GM23338 (cell line): Measurements from ENCODE around the gene MANSC1. TPM values are rescaled to one million over a fixed set of nuclear protein-coding genes. Genes with fewer than 3 reads are reported as not detected.

Experiments used
- ATAC-seq: fragments of 200-7000 bp; cut with Tn5 transposase; 3 replicates; pipeline ENCODE4 v1.9.1; 2020
- DNase-seq: peaks from one replicate; pipeline ENCODE4 v3.0.0-alpha.2; 2015; ENCODE audit warnings: low spot score
- H2AFZ ChIP-seq: fragments of 200-600 bp; sonication (generic); 2 replicates; pipeline ENCODE4 v1.8.0; 2016; ENCODE audit warnings: antibody characterized with exemption, mild to moderate bottlenecking, moderate library complexity
- H3F3A ChIP-seq: fragments of 200-600 bp; sonication (generic); replicated peaks from 2 replicates; pipeline ENCODE4 v1.8.0; 2017; ENCODE audit warnings: antibody characterized with exemption, mixed run types, low read depth
- H3K27ac ChIP-seq: fragments of 200-600 bp; sonication (generic); 2 replicates; pipeline ENCODE4 v1.6.1; 2016; ENCODE audit warnings: low read depth
- H3K27me3 ChIP-seq: fragments of 200-600 bp; sonication (generic); 2 replicates; pipeline ENCODE4 v1.8.0; 2016; ENCODE audit warnings: mild to moderate bottlenecking, mixed run types, moderate library complexity; ENCODE audit not compliant: insufficient read depth
- H3K36me3 ChIP-seq: fragments of 200-600 bp; sonication (generic); 2 replicates; pipeline ENCODE4 v1.8.0; 2016; ENCODE audit warnings: mild to moderate bottlenecking; ENCODE audit not compliant: insufficient read depth
- H3K4me1 ChIP-seq: fragments of 200-600 bp; sonication (generic); 2 replicates; pipeline ENCODE4 v1.8.0; 2016; ENCODE audit warnings: mild to moderate bottlenecking, moderate library complexity; ENCODE audit not compliant: insufficient read depth
- H3K4me2 ChIP-seq: fragments of 200-600 bp; sonication (generic); 2 replicates; pipeline ENCODE4 v1.7.1; 2017; ENCODE audit warnings: mixed run types
- H3K4me3 ChIP-seq: fragments of 200-600 bp; sonication (generic); 2 replicates; pipeline ENCODE4 v1.6.1; 2016; ENCODE audit warnings: mixed run types
- H3K79me2 ChIP-seq: fragments of 200-600 bp; sonication (generic); replicated peaks from 2 replicates; pipeline ENCODE4 v1.8.0; 2017; ENCODE audit warnings: mild to moderate bottlenecking; ENCODE audit not compliant: insufficient read depth
- H3K9me2 ChIP-seq: fragments of 200-600 bp; sonication (generic); 2 replicates; pipeline ENCODE4 v1.8.0; 2017; ENCODE audit not compliant: insufficient read depth
- H4K20me1 ChIP-seq: fragments of 200-600 bp; sonication (generic); replicated peaks from 2 replicates; pipeline ENCODE4 v1.8.0; 2017; ENCODE audit warnings: mild to moderate bottlenecking; ENCODE audit not compliant: insufficient read depth
- H3K27ac Mint-ChIP-seq: 2 replicates; pipeline ENCODE4 v1.8.0; 2020; ENCODE audit warnings: inconsistent platforms, mild to moderate bottlenecking, moderate library complexity, mixed read lengths
- H3K27me3 Mint-ChIP-seq: 3 replicates; pipeline ENCODE4 v1.8.0; 2022; ENCODE audit warnings: low read depth, mild to moderate bottlenecking, moderate library complexity, mixed read lengths, inconsistent platforms; ENCODE audit not compliant: insufficient read depth, poor library complexity
- H3K36me3 Mint-ChIP-seq: 3 replicates; pipeline ENCODE4 v1.8.0; 2021; ENCODE audit warnings: low read depth, mild to moderate bottlenecking, inconsistent platforms, moderate library complexity, mixed read lengths
- H3K4me1 Mint-ChIP-seq: 3 replicates; pipeline ENCODE4 v1.8.0; 2020; ENCODE audit warnings: mild to moderate bottlenecking, inconsistent platforms, mixed read lengths
- H3K4me3 Mint-ChIP-seq: 3 replicates; pipeline ENCODE4 v1.8.0; 2021; ENCODE audit warnings: moderate library complexity, mild to moderate bottlenecking, inconsistent platforms, mixed read lengths
- H3K9me3 Mint-ChIP-seq: 3 replicates; pipeline ENCODE4 v1.8.0; 2020; ENCODE audit warnings: moderate library complexity, mild to moderate bottlenecking, inconsistent platforms, mixed read lengths
- CREB1 ChIP-seq: fragments of 250-450 bp; sonication (Bioruptor Pico); IDR thresholded peaks from 2 replicates; pipeline ENCODE4 v1.5.0; 2020; ENCODE audit warnings: low read depth, mild to moderate bottlenecking, moderate library complexity
- CTCF ChIP-seq, 2 experiments: fragments of 200-600 bp in 1 of 2; sonication (generic) in 1 of 2; conservative IDR thresholded peaks; 2 replicates each; pipeline versions ENCODE4 v1.5.1 to v1.6.1; 2016 to 2017; ENCODE audit warnings: antibody characterized with exemption in 2 of 2, low read depth in 2 of 2, mild to moderate bottlenecking in 2 of 2, moderate library complexity in 1 of 2
- ETS1 ChIP-seq: IDR thresholded peaks from 2 replicates; pipeline ENCODE4 v1.6.1; 2016; ENCODE audit warnings: antibody characterized with exemption
- EZH2phosphoT487 ChIP-seq: fragments of 200-600 bp; sonication (generic); IDR thresholded peaks from one replicate; pipeline ENCODE4 v1.8.1; 2018; ENCODE audit warnings: antibody characterized with exemption; ENCODE audit not compliant: unreplicated experiment
- JUNB ChIP-seq: IDR thresholded peaks from one replicate; pipeline ENCODE4 v1.6.1; 2016; ENCODE audit warnings: antibody characterized with exemption; ENCODE audit not compliant: unreplicated experiment
- NANOG ChIP-seq: IDR thresholded peaks from 2 replicates; pipeline ENCODE4 v1.6.1; 2016; ENCODE audit warnings: antibody characterized with exemption, borderline replicate concordance
- POLR2AphosphoS5 ChIP-seq: IDR thresholded peaks from 2 replicates; pipeline ENCODE4 v1.6.1; 2016; ENCODE audit warnings: antibody characterized with exemption, low read depth
- REST ChIP-seq: IDR thresholded peaks from one replicate; pipeline ENCODE4 v1.6.1; 2018; ENCODE audit warnings: antibody characterized with exemption; ENCODE audit not compliant: unreplicated experiment
- STAT1 ChIP-seq: IDR thresholded peaks from one replicate; pipeline ENCODE4 v1.6.1; 2016; ENCODE audit warnings: antibody characterized with exemption; ENCODE audit not compliant: unreplicated experiment
- ZNF114 ChIP-seq: fragments of 250-450 bp; sonication (Bioruptor Pico); IDR thresholded peaks from 2 replicates; pipeline ENCODE4 v1.5.0; 2020; ENCODE audit warnings: mild to moderate bottlenecking, moderate library complexity
- ZNF331 ChIP-seq: fragments of 250-450 bp; sonication (Bioruptor Pico); IDR thresholded peaks from 2 replicates; pipeline ENCODE4 v1.5.0; 2020; ENCODE audit warnings: low read depth, mild to moderate bottlenecking, moderate library complexity
- ZNF462 ChIP-seq: fragments of 250-450 bp; sonication (Bioruptor Pico); IDR thresholded peaks from 2 replicates; pipeline ENCODE4 v1.5.0; 2020; ENCODE audit warnings: mild to moderate bottlenecking, moderate library complexity
- polyA plus RNA-seq: library from polyadenylated mRNA; unstranded; fragments of >200 nt; fragmentation: Nextera tagmentation; extraction: Ambion mirVana; gene quantifications from 2 replicates; pipeline ENCODE4 v1.2.1, GENCODE V29; 2016
- total RNA-seq: library from RNA; depleted of rRNA; stranded (reverse); fragments of >200 nt; shearing (Covaris generic); gene quantifications from 2 replicates; pipeline ENCODE4 v1.2.3, GENCODE V29; 2014

MANSC1 gene
- total and polyA plus RNA-seq, 2 experiments from 2014 or later = 4.4 to 5.1 TPM

- TF ChIP-seq CREB1 (no peak), POLR2AphosphoS5 (no peak), ZNF114 (no peak), NANOG (no peak), REST (no peak), STAT1 (no peak)
Measured at GRCh38 chr12:12336511-12336910, 13.5 kb downstream of the MANSC1 start (continued).

- Histone ChIP-seq H3F3A (no peaks in the 10 kb centered on the region; the same call in 1 of the 2 replicates), H3K4me3 (no peak overlapping the region), H2AFZ (no peak overlapping the region), H3K36me3 (no peaks in the 10 kb centered on the region), H3K4me1 (peaks cover 12% of the 10 kb centered on the region; the same call in 1 of the 2 replicates), H3K79me2 (no peaks in the 10 kb centered on the region), H4K20me1 (no peaks in the 10 kb centered on the region), H3K27me3 (no peaks in the 10 kb centered on the region), H3K27ac (no peak overlapping the region), H3K4me2 (no peak overlapping the region), H3K9me2 (no peaks in the 10 kb centered on the region)
- no peaks in the 10 kb centered on the region for H3K36me3 Mint-ChIP-seq
- TF ChIP-seq EZH2phosphoT487 (no peak), ETS1 (no peak), ZNF462 (CRISPR knock-in tag) (no peak), NANOG (no peak), CTCF (conservative IDR thresholded peaks at IDR 0.05; ENCODE audit: low read depth in 2 of 2) (no peak), JUNB (no peak), ZNF331 (CRISPR knock-in tag) (no peak), POLR2AphosphoS5 (no peak)
- peaks cover 24% of the 10 kb centered on the region for H3K4me1 Mint-ChIP-seq
- H3K27me3 Mint-ChIP-seq = peaks cover 12% of the 10 kb centered on the region
- H3K27ac Mint-ChIP-seq = no peak overlapping the region
- H3K9me3 Mint-ChIP-seq = no peaks in the 10 kb centered on the region
- ATAC-seq = no peak
- H3K4me3 Mint-ChIP-seq = no peak overlapping the region
- no peak for DNase-seq
Measured at GRCh38 chr12:12336049-12336411, 14.0 kb downstream of the MANSC1 start.
